Activated gamma-delta T cell (primary cell): ENCODE results near the gene PER1.
A peak's percentile ranks its signal among the peaks of the same experiment; 100 is the strongest.
"Not testable (repeated sequence)": the region's sequence is repeated elsewhere in the genome, so short reads cannot be mapped to it uniquely, and the experiment has no call there.

ENCODE experiments used
- DNase-seq: peaks from one replicate; lab custom pipeline; 2025; lab: John Stamatoyannopoulos, UW
- total RNA-seq, 2 donors: gene quantifications; one replicate each; lab custom pipeline; 2026; lab: John Stamatoyannopoulos, UW

Gene PER1
- 32.6 to 41.7 reads per million in 2 donors for total RNA-seq

GRCh38 chr17:8152112-8152775, at the start of gene PER1:
Gene PER1, minus strand, starts transcription at chr17:8152404. Its CDS starts 1,698 bp downstream, at chr17:8150706.
- DNase-seq: peak; percentile 70

- DNase-seq: no peak
These were observed 40.0 kb upstream of the PER1 start for GRCh38 chr17:8192070-8192815.

- no peak for DNase-seq
These were observed 38.3 kb upstream of the PER1 start for GRCh38 chr17:8190506-8190905.

- DNase-seq: peak; percentile 77
These were observed 37.7 kb upstream of the PER1 start, which contains the start of gene BORCS6 for GRCh38 chr17:8189711-8190477. Gene BORCS6, minus strand, starts transcription at chr17:8190180. Its CDS starts 40 bp downstream, at chr17:8190140.

GRCh38 chr17:8189041-8189710, 37.0 kb upstream of the PER1 start:
- DNase-seq: peak; percentile 37

- no peak for DNase-seq
These were observed 36.1 kb upstream of the PER1 start for GRCh38 chr17:8188263-8188839.

GRCh38 chr17:8187517-8188262, 35.5 kb upstream of the PER1 start:
- peak; percentile 23 for DNase-seq

- DNase-seq: peak; percentile 28
These were observed 34.7 kb upstream of the PER1 start for GRCh38 chr17:8186787-8187516.

GRCh38 chr17:8186446-8186786, 34.2 kb upstream of the PER1 start:
- DNase-seq: no peak

- peak; percentile 74 for DNase-seq
These were observed 33.6 kb upstream of the PER1 start for GRCh38 chr17:8185582-8186445.

- no peak for DNase-seq
These were observed 25.0 kb upstream of the PER1 start for GRCh38 chr17:8176998-8177731.

- DNase-seq: peak; percentile 74
These were observed 24.2 kb upstream of the PER1 start, which contains the start of gene TMEM107 for GRCh38 chr17:8176197-8176940. Gene TMEM107, minus strand, starts transcription at chr17:8176380. Its CDS starts 94 bp downstream, at chr17:8176286.

GRCh38 chr17:8175795-8176196, 23.6 kb upstream of the PER1 start:
- no peak for DNase-seq

GRCh38 chr17:8173871-8174322, 21.7 kb upstream of the PER1 start:
- no peak for DNase-seq

- DNase-seq: no peak
These were observed 21.1 kb upstream of the PER1 start for GRCh38 chr17:8173056-8173870.

- not testable (repeated sequence) for DNase-seq
These were observed 18.0 kb upstream of the PER1 start for GRCh38 chr17:8170186-8170585.

GRCh38 chr17:8167526-8167925, 15.3 kb upstream of the PER1 start:
- no peak for DNase-seq
